Posterior cingulate gyrus (tissue), 11 donors: Measurements from ENCODE around the gene CYP4F12.

Experiments
- DNase-seq, 10 donors: peaks; one replicate each; pipeline versions ENCODE4 v3.0.0 to v3.0.0-alpha.2; 2020 to 2021; ENCODE audit warnings: mixed read lengths in 3 of 10
- intact Hi-C: fragments of 100-400 bp; cut with DNase I; formaldehyde crosslinking; loops from one replicate; pipeline ENCODE4 v1.15.1; 2023

CYP4F12 gene

GRCh38 chr19:15672580-15673175 is at the start of gene CYP4F12:
TSS of gene CYP4F12 (plus strand) at chr19:15673087. CDS start at chr19:15673530, 443 bp downstream.
- intact Hi-C loops = no loop called here
- DNase-seq = peak in 2 of 10 donors; percentile 7 to 28

GRCh38 chr19:15623711-15624318 is 49.1 kb upstream of the CYP4F12 start:
- intact Hi-C loops = loop anchor here (10.0 kb wide), 1 partner anchor 421 kb away; no protein-coding TSS in a partner anchor
- no peak for DNase-seq

- DNase-seq = no peak
- intact Hi-C loops = loop anchor here (1.0 to 10.0 kb wide), 2 partner anchors 416 to 554 kb away; no protein-coding TSS in a partner anchor
Measured at GRCh38 chr19:15628236-15629002, 44.5 kb upstream of the CYP4F12 start.

- intact Hi-C loops = loop anchor here (1.0 to 10.0 kb wide), 2 partner anchors 416 to 553 kb away; no protein-coding TSS in a partner anchor
- peak; percentile 51 to 97 (median 82) for DNase-seq
Measured at GRCh38 chr19:15629003-15629880, 43.6 kb upstream of the CYP4F12 start.

- DNase-seq = no peak
Measured at GRCh38 chr19:15631817-15632216, 41.1 kb upstream of the CYP4F12 start.

GRCh38 chr19:15633082-15633835 is 39.6 kb upstream of the CYP4F12 start:
- no peak for DNase-seq
- intact Hi-C loops = no loop called here

More at GRCh38 chr19:15631817-15632216, 41.1 kb upstream of the CYP4F12 start:
- intact Hi-C loops = loop anchor here (2.0 kb wide), 1 partner anchor 237 kb away; no protein-coding TSS in a partner anchor

GRCh38 chr19:15634105-15634504 is 38.8 kb upstream of the CYP4F12 start:
- DNase-seq = no peak
- intact Hi-C loops = no loop called here

- no peak for DNase-seq
- intact Hi-C loops = no loop called here
Measured at GRCh38 chr19:15635016-15635805, 37.7 kb upstream of the CYP4F12 start.

- DNase-seq = peak in 9 of 10 donors; percentile 33 to 97 (median 72)
- intact Hi-C loops = no loop called here
Measured at GRCh38 chr19:15636026-15636425, 36.9 kb upstream of the CYP4F12 start.

- intact Hi-C loops = no loop called here
- no peak for DNase-seq
Measured at GRCh38 chr19:15639596-15639995, 33.3 kb upstream of the CYP4F12 start.

- DNase-seq = peak in 6 of 10 donors; percentile 28 to 92 (median 68)
- intact Hi-C loops = no loop called here
Measured at GRCh38 chr19:15640294-15640903, 32.5 kb upstream of the CYP4F12 start, which contains the start of gene CYP4F3. TSS of gene CYP4F3 (plus strand) at chr19:15640897. CDS start at chr19:15641416, 519 bp downstream.

GRCh38 chr19:15640904-15641597 is 31.8 kb upstream of the CYP4F12 start:
- no peak for DNase-seq
- intact Hi-C loops = no loop called here

- DNase-seq = no peak
- intact Hi-C loops = no loop called here
Measured at GRCh38 chr19:15641901-15642491, 30.9 kb upstream of the CYP4F12 start.

- no peak for DNase-seq
- intact Hi-C loops = no loop called here
Measured at GRCh38 chr19:15642807-15643206, 30.1 kb upstream of the CYP4F12 start.

GRCh38 chr19:15643387-15643786 is 29.5 kb upstream of the CYP4F12 start:
- intact Hi-C loops = no loop called here
- no peak for DNase-seq

GRCh38 chr19:15644066-15644741 is 28.7 kb upstream of the CYP4F12 start:
- intact Hi-C loops = no loop called here
- DNase-seq = no peak

GRCh38 chr19:15644816-15645215 is 28.1 kb upstream of the CYP4F12 start:
- intact Hi-C loops = no loop called here
- no peak for DNase-seq
